H9 (cell line): ENCODE measurements around the gene PGA3. TPM values are rescaled to one million over a fixed set of nuclear protein-coding genes. Genes with fewer than 3 reads are reported as not detected.

Experiments
- DNase-seq: peaks from one replicate; pipeline ENCODE4 v3.0.0-alpha.2; 2017
- H2AFZ ChIP-seq: one replicate; pipeline ENCODE4 v1.6.1; 2013; ENCODE audit warnings: mild to moderate bottlenecking, low read length, control low read depth, moderate library complexity
- H2AK5ac ChIP-seq: 2 replicates; pipeline ENCODE4 v1.6.1; 2013; ENCODE audit warnings: low read length, control low read depth, mixed read lengths; ENCODE audit not compliant: insufficient read length
- H2BK120ac ChIP-seq: one replicate; pipeline ENCODE4 v1.6.1; 2013; ENCODE audit warnings: low read depth, mild to moderate bottlenecking, low read length, control low read depth, inconsistent platforms; ENCODE audit not compliant: poor library complexity, severe bottlenecking
- H2BK12ac ChIP-seq: 2 replicates; pipeline ENCODE4 v1.6.1; 2013; ENCODE audit warnings: low read length, control low read depth, mixed read lengths, low read depth; ENCODE audit not compliant: insufficient read length
- H2BK15ac ChIP-seq: 2 replicates; pipeline ENCODE4 v1.6.1; 2013; ENCODE audit warnings: low read depth, low read length, control low read depth
- H2BK20ac ChIP-seq: one replicate; pipeline ENCODE4 v1.6.1; 2013; ENCODE audit warnings: low read depth, mild to moderate bottlenecking, low read length, control low read depth, inconsistent platforms; ENCODE audit not compliant: poor library complexity, severe bottlenecking
- H2BK5ac ChIP-seq: 2 replicates; pipeline ENCODE4 v1.6.1; 2013; ENCODE audit warnings: low read length, control low read depth, mixed read lengths; ENCODE audit not compliant: insufficient read length
- H3K14ac ChIP-seq: 2 replicates; pipeline ENCODE4 v1.6.1; 2013; ENCODE audit warnings: low read length, control low read depth; ENCODE audit not compliant: insufficient read depth
- H3K18ac ChIP-seq: 2 replicates; pipeline ENCODE4 v1.6.1; 2013; ENCODE audit warnings: low read depth, mild to moderate bottlenecking, mixed read lengths, low read length, control low read depth; ENCODE audit not compliant: insufficient read length
- H3K23ac ChIP-seq: 2 replicates; pipeline ENCODE4 v1.6.1; 2013; ENCODE audit warnings: low read length, control low read depth, mixed read lengths, low read depth; ENCODE audit not compliant: insufficient read length
- H3K23me2 ChIP-seq: 2 replicates; pipeline ENCODE4 v1.6.1; 2013; ENCODE audit warnings: low read depth, mild to moderate bottlenecking, mixed read lengths, low read length, control low read depth; ENCODE audit not compliant: insufficient read length, poor library complexity, severe bottlenecking
- H3K27ac ChIP-seq: 2 replicates; pipeline ENCODE4 v1.5.1; 2013; ENCODE audit warnings: low read length, control low read depth, mixed read lengths, low read depth; ENCODE audit not compliant: insufficient read length
- H3K27me3 ChIP-seq: 2 replicates; pipeline ENCODE4 v1.6.1; 2013; ENCODE audit warnings: low read length, control low read depth, inconsistent platforms; ENCODE audit not compliant: insufficient read depth
- H3K4ac ChIP-seq: 2 replicates; pipeline ENCODE4 v1.6.1; 2013; ENCODE audit warnings: low read depth, mild to moderate bottlenecking, control low read depth, inconsistent platforms, low read length, moderate library complexity
- H3K4me1 ChIP-seq: 2 replicates; pipeline ENCODE4 v1.6.1; 2013; ENCODE audit warnings: low read length, control low read depth, inconsistent platforms; ENCODE audit not compliant: insufficient read depth
- H3K4me2 ChIP-seq: 2 replicates; pipeline ENCODE4 v1.6.1; 2013; ENCODE audit warnings: low read length, control low read depth, mixed read lengths; ENCODE audit not compliant: insufficient read length, insufficient read depth
- H3K56ac ChIP-seq: 2 replicates; pipeline ENCODE4 v1.6.1; 2013; ENCODE audit warnings: low read depth, mild to moderate bottlenecking, mixed read lengths, low read length, control low read depth; ENCODE audit not compliant: insufficient read length
- H3K79me1 ChIP-seq: 2 replicates; pipeline ENCODE4 v1.6.1; 2013; ENCODE audit warnings: low read depth, mild to moderate bottlenecking, moderate library complexity, low read length, control low read depth, inconsistent platforms; ENCODE audit not compliant: insufficient read depth, poor library complexity, severe bottlenecking
- H3K79me2 ChIP-seq: 2 replicates; pipeline ENCODE4 v1.6.1; 2013; ENCODE audit warnings: low read length, control low read depth, inconsistent platforms; ENCODE audit not compliant: insufficient read depth
- H3K9ac ChIP-seq: 2 replicates; pipeline ENCODE4 v1.6.1; 2013; ENCODE audit warnings: low read length, control low read depth, mixed read lengths; ENCODE audit not compliant: insufficient read length; ENCODE audit errors: extremely low read depth
- H3K9me3 ChIP-seq: one replicate; pipeline ENCODE4 v1.6.1; 2013; ENCODE audit warnings: low read depth, low read length, inconsistent platforms; ENCODE audit not compliant: control insufficient read depth
- H3T11ph ChIP-seq: one replicate; pipeline ENCODE4 v1.6.1; 2013; ENCODE audit warnings: mild to moderate bottlenecking, low read length, control low read depth, inconsistent platforms
- H4K20me1 ChIP-seq: one replicate; pipeline ENCODE4 v1.6.1; 2013; ENCODE audit not compliant: control insufficient read depth, insufficient read length, insufficient read depth
- H4K5ac ChIP-seq: 2 replicates; pipeline ENCODE4 v1.6.1; 2013; ENCODE audit warnings: low read depth, mild to moderate bottlenecking, mixed read lengths, low read length, control low read depth; ENCODE audit not compliant: insufficient read length
- H4K8ac ChIP-seq: replicated peaks from 2 replicates; pipeline ENCODE4 v1.6.1; 2013; ENCODE audit warnings: low read length, control low read depth, mixed read lengths, low read depth; ENCODE audit not compliant: insufficient read length
- H4K91ac ChIP-seq: 2 replicates; pipeline ENCODE4 v1.6.1; 2013; ENCODE audit warnings: low read depth, mild to moderate bottlenecking, moderate library complexity, mixed read lengths, low read length, control low read depth; ENCODE audit not compliant: insufficient read length
- H3K27ac Mint-ChIP-seq, 3 experiments: 2 replicates in 2 of 3; 3 replicates in 1 of 3; pipeline ENCODE4 v1.8.0; 2020 to 2021; ENCODE audit warnings: mixed read lengths in 3 of 3, mild to moderate bottlenecking in 1 of 3, moderate library complexity in 1 of 3
- H3K27me3 Mint-ChIP-seq: 2 replicates; pipeline ENCODE4 v1.8.0; 2021; ENCODE audit warnings: low read depth, mild to moderate bottlenecking, moderate library complexity, mixed read lengths
- H3K36me3 Mint-ChIP-seq, 3 experiments: 2 replicates in 2 of 3; 3 replicates in 1 of 3; pipeline ENCODE4 v1.8.0; 2020 to 2021; ENCODE audit warnings: low read depth in 3 of 3, mixed read lengths in 3 of 3; ENCODE audit not compliant: insufficient read depth in 1 of 3
- H3K4me1 Mint-ChIP-seq, 2 experiments: 2 replicates each; pipeline ENCODE4 v1.8.0; 2020; ENCODE audit warnings: mixed read lengths in 2 of 2
- H3K4me3 Mint-ChIP-seq, 2 experiments: 2 replicates in 1 of 2; 3 replicates in 1 of 2; pipeline ENCODE4 v1.8.0; 2020 to 2021; ENCODE audit warnings: mild to moderate bottlenecking in 2 of 2, mixed read lengths in 2 of 2, moderate library complexity in 1 of 2
- H3K9me3 Mint-ChIP-seq, 2 experiments: 2 replicates in 1 of 2; 3 replicates in 1 of 2; pipeline ENCODE4 v1.8.0; 2020; ENCODE audit warnings: mild to moderate bottlenecking in 2 of 2, mixed read lengths in 2 of 2, moderate library complexity in 1 of 2
- WGBS: extraction: QIAGEN DNeasy Blood & Tissue Kit; methylation state at CpG from one replicate; pipeline ENCODE4 v1.1.7; 2013; ENCODE audit warnings: missing lambda C conversion rate, low lambda C conversion rate, mixed read lengths; ENCODE audit not compliant: insufficient read length; ENCODE audit errors: extremely low coverage; 5-methylcytosine and 5-hydroxymethylcytosine counted together
- total RNA-seq: library from RNA; stranded (reverse); gene quantifications from 2 replicates; pipeline ENCODE4 v1.2.1, GENCODE V29; 2021
- TF ChIP-seq, protein P1 (sequence below): fragments of 200-600 bp; sonication (generic); conservative IDR thresholded peaks from 3 replicates; pipeline ENCODE4 v1.8.0; 2021; ENCODE audit warnings: antibody characterized with exemption, mild to moderate bottlenecking

PGA3 gene
- total RNA-seq, 1 experiment from 2014 or later: not detected

- Histone ChIP-seq H2BK120ac (no peak overlapping the region), H3K27me3 (no peaks in the 10 kb centered on the region), H2BK5ac (no peak overlapping the region), H3K9me3 (no peaks in the 10 kb centered on the region), H3K4me1 (no peaks in the 10 kb centered on the region), H4K5ac (no peak overlapping the region), H3K56ac (no peak overlapping the region), H3K18ac (no peak overlapping the region), H4K8ac (no peak overlapping the region), H3T11ph (no peak overlapping the region), H2BK12ac (no peak overlapping the region), H3K79me2 (no peaks in the 10 kb centered on the region), H3K9ac (no peak overlapping the region), H3K79me1 (no peaks in the 10 kb centered on the region), H3K23ac (no peak overlapping the region), H4K91ac (no peak overlapping the region), H3K4ac (no peak overlapping the region), H3K27ac (no peak overlapping the region), H2AK5ac (no peak overlapping the region), H2BK20ac (no peak overlapping the region), H3K4me2 (no peak overlapping the region), H3K23me2 (no peaks in the 10 kb centered on the region), H3K14ac (no peak overlapping the region), H4K20me1 (no peaks in the 10 kb centered on the region), H2AFZ (no peak overlapping the region), H2BK15ac (no peak overlapping the region)
- H3K27me3 Mint-ChIP-seq: no peaks in the 10 kb centered on the region
- no peak overlapping the region for H3K4me3 Mint-ChIP-seq
- H3K27ac Mint-ChIP-seq: no peak overlapping the region; a peak in 1 of 7 replicates
- H3K9me3 Mint-ChIP-seq: no peaks in the 10 kb centered on the region
- DNase-seq: no peak
- H3K4me1 Mint-ChIP-seq: no peaks in the 10 kb centered on the region
- WGBS: no CpG with 5 or more reads among the region's 6 CpGs
- H3K36me3 Mint-ChIP-seq: peaks cover 0 to 7% (median 0%) of the 10 kb centered on the region in 3 experiments; a peak in 2 of 7 replicates
- TF ChIP-seq, protein P1, sequence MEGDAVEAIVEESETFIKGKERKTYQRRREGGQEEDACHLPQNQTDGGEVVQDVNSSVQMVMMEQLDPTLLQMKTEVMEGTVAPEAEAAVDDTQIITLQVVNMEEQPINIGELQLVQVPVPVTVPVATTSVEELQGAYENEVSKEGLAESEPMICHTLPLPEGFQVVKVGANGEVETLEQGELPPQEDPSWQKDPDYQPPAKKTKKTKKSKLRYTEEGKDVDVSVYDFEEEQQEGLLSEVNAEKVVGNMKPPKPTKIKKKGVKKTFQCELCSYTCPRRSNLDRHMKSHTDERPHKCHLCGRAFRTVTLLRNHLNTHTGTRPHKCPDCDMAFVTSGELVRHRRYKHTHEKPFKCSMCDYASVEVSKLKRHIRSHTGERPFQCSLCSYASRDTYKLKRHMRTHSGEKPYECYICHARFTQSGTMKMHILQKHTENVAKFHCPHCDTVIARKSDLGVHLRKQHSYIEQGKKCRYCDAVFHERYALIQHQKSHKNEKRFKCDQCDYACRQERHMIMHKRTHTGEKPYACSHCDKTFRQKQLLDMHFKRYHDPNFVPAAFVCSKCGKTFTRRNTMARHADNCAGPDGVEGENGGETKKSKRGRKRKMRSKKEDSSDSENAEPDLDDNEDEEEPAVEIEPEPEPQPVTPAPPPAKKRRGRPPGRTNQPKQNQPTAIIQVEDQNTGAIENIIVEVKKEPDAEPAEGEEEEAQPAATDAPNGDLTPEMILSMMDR: no peak
These were observed 56.0 kb downstream of the PGA3 start for GRCh38 chr11:61259363-61259762.

Other genes with a start within 250 kb of the PGA3 start
- not detected in 2 replicates for gene CD6, start 231.8 kb upstream of the PGA3 start, total RNA-seq
- gene CD5, start 101.0 kb upstream of the PGA3 start, total RNA-seq: not detected in 2 replicates
- 17.3 and 19.0 TPM in 2 replicates for gene VPS37C, start 42.1 kb upstream of the PGA3 start, total RNA-seq
- gene PGA4, start 18.8 kb downstream of the PGA3 start, total RNA-seq: not detected in 2 replicates
- 0.33 TPM in 1 of 2 replicates, not detected in the other for gene PGA5, start 37.7 kb downstream of the PGA3 start, total RNA-seq
- gene VWCE, start 91.8 kb downstream of the PGA3 start, total RNA-seq: 18.7 and 20.6 TPM in 2 replicates
- gene DDB1, start 129.6 kb downstream of the PGA3 start, total RNA-seq: 294 and 297 TPM in 2 replicates
- gene TKFC, start 129.7 kb downstream of the PGA3 start, total RNA-seq: 59.0 and 65.0 TPM in 2 replicates
- 21.7 and 23.1 TPM in 2 replicates for gene CYB561A3, start 158.4 kb downstream of the PGA3 start, total RNA-seq
- 35.4 and 43.6 TPM in 2 replicates for gene TMEM138, start 158.9 kb downstream of the PGA3 start, total RNA-seq
- 24.3 and 25.2 TPM in 2 replicates for gene TMEM216, start 189.1 kb downstream of the PGA3 start, total RNA-seq
- 133 and 145 TPM in 2 replicates for gene CPSF7, start 226.5 kb downstream of the PGA3 start, total RNA-seq
- gene SDHAF2, start 226.6 kb downstream of the PGA3 start, total RNA-seq: 41.8 and 45.2 TPM in 2 replicates